ENCODE data around the gene TBX15. TPM values are rescaled to one million over a fixed set of nuclear protein-coding genes. Genes with fewer than 3 reads are reported as not detected.

The TBX15 gene
- total RNA-seq, 1 donor from 2014 or later: 0.15 TPM

GRCh38 chr1:118902711-118903191 lies 85.4 kb downstream of the TBX15 start:
- TF ChIP-seq CTCF (IDR thresholded peaks at IDR 0.05): no peak
- Histone ChIP-seq H3K9me3 (no peaks in the 10 kb centered on the region), H3K4me1 (no peaks in the 10 kb centered on the region), H3K36me3 (no peaks in the 10 kb centered on the region), H3K27me3 (ENCODE audit: low read depth) (no peaks in the 10 kb centered on the region), H3K4me3 (no peak overlapping the region), H3K27ac (no peak overlapping the region)
- ATAC-seq (no peak), DNase-seq (no peak)
- intact Hi-C loops (cut with DNase I): no loop called here

- intact Hi-C loops (cut with DNase I): no loop called here
Observed at GRCh38 chr1:118902299-118902698, 85.8 kb downstream of the TBX15 start.

GRCh38 chr1:118900643-118901440 lies 87.3 kb downstream of the TBX15 start:
- DNase-seq: no peak
- no peak overlapping the region for H3K4me3 ChIP-seq
- H3K27ac ChIP-seq: no peak overlapping the region
- no peaks in the 10 kb centered on the region for H3K36me3 ChIP-seq
- no peaks in the 10 kb centered on the region for H3K4me1 ChIP-seq
- no peaks in the 10 kb centered on the region for H3K27me3 ChIP-seq (ENCODE audit: low read depth)
- no peak for TF ChIP-seq CTCF (IDR thresholded peaks at IDR 0.05)
- H3K9me3 ChIP-seq: no peaks in the 10 kb centered on the region
- intact Hi-C loops (cut with DNase I): no loop called here
- ATAC-seq: no peak

More at GRCh38 chr1:118902299-118902698, 85.8 kb downstream of the TBX15 start:
- H3K27me3 ChIP-seq (ENCODE audit: low read depth): no peaks in the 10 kb centered on the region
- H3K36me3 ChIP-seq: no peaks in the 10 kb centered on the region
- H3K27ac ChIP-seq: no peak overlapping the region
- no peaks in the 10 kb centered on the region for H3K4me1 ChIP-seq
- H3K9me3 ChIP-seq: no peaks in the 10 kb centered on the region
- no peak overlapping the region for H3K4me3 ChIP-seq
- no peak for TF ChIP-seq CTCF (IDR thresholded peaks at IDR 0.05)
- DNase-seq (no peak), ATAC-seq (no peak)

GRCh38 chr1:118899340-118899739 lies 88.8 kb downstream of the TBX15 start:
- no peak overlapping the region for H3K4me3 ChIP-seq
- no peaks in the 10 kb centered on the region for H3K27me3 ChIP-seq (ENCODE audit: low read depth)
- intact Hi-C loops (cut with DNase I): no loop called here
- H3K27ac ChIP-seq: no peak overlapping the region
- no peaks in the 10 kb centered on the region for H3K9me3 ChIP-seq
- ATAC-seq (no peak), DNase-seq (no peak)
- H3K4me1 ChIP-seq: no peaks in the 10 kb centered on the region
- TF ChIP-seq CTCF (IDR thresholded peaks at IDR 0.05): no peak
- no peaks in the 10 kb centered on the region for H3K36me3 ChIP-seq

GRCh38 chr1:118898712-118899111 lies 89.4 kb downstream of the TBX15 start:
- TF ChIP-seq CTCF (IDR thresholded peaks at IDR 0.05): no peak
- H3K9me3 ChIP-seq: no peaks in the 10 kb centered on the region
- intact Hi-C loops (cut with DNase I): no loop called here
- no peak overlapping the region for H3K4me3 ChIP-seq
- DNase-seq (no peak), ATAC-seq (no peak)
- H3K27me3 ChIP-seq (ENCODE audit: low read depth): no peaks in the 10 kb centered on the region
- no peaks in the 10 kb centered on the region for H3K4me1 ChIP-seq
- no peaks in the 10 kb centered on the region for H3K36me3 ChIP-seq
- H3K27ac ChIP-seq: no peak overlapping the region

Measured in lower lobe of right lung (tissue), 2 donors.